Liver (tissue), 9 donors: ENCODE measurements around the gene OAS1. TPM values are rescaled to one million over a fixed set of nuclear protein-coding genes. Genes with fewer than 3 reads are reported as not detected.

ENCODE experiments used
- DNase-seq: peaks from one replicate; pipeline ENCODE4 v3.0.0-alpha.2; 2017; ENCODE audit warnings: low spot score
- H3K27ac ChIP-seq, 2 donors: one replicate each; pipeline ENCODE4 v1.7.0; 2013; ENCODE audit warnings: inconsistent platforms in 2 of 2, low read length in 2 of 2, control low read depth in 1 of 2, low read depth in 1 of 2, mild to moderate bottlenecking in 1 of 2
- H3K27me3 ChIP-seq, 4 donors: one replicate each; pipeline versions ENCODE4 v1.6.1 to v1.7.0; 2013; ENCODE audit warnings: low read length in 3 of 4, inconsistent platforms in 1 of 4, mild to moderate bottlenecking in 1 of 4, moderate library complexity in 1 of 4; ENCODE audit not compliant: control insufficient read depth in 4 of 4, insufficient read depth in 4 of 4
- H3K36me3 ChIP-seq, 4 donors: one replicate each; pipeline versions ENCODE4 v1.6.1 to v1.7.0; 2013; ENCODE audit warnings: low read length in 3 of 4, mild to moderate bottlenecking in 3 of 4, low read depth in 1 of 4, moderate library complexity in 1 of 4; ENCODE audit not compliant: control insufficient read depth in 4 of 4, insufficient read depth in 3 of 4
- H3K4me1 ChIP-seq, 4 donors: one replicate each; pipeline versions ENCODE4 v1.6.1 to v1.7.0; 2013; ENCODE audit warnings: low read length in 3 of 4, mild to moderate bottlenecking in 3 of 4, moderate library complexity in 1 of 4; ENCODE audit not compliant: control insufficient read depth in 4 of 4, insufficient read depth in 4 of 4
- H3K4me3 ChIP-seq, 3 donors: one replicate each; pipeline versions ENCODE4 v1.6.1 to v1.7.0; 2013; ENCODE audit warnings: low read length in 3 of 3, control low read depth in 1 of 3, low read depth in 1 of 3, mild to moderate bottlenecking in 1 of 3
- H3K9ac ChIP-seq, 2 donors: one replicate each; pipeline ENCODE4 v1.7.0; 2013; ENCODE audit warnings: low read length in 2 of 2, mild to moderate bottlenecking in 2 of 2, moderate library complexity in 2 of 2, control low read depth in 1 of 2, low read depth in 1 of 2
- H3K9me3 ChIP-seq, 4 donors: one replicate each; pipeline versions ENCODE4 v1.6.1 to v1.7.0; 2013; ENCODE audit warnings: low read length in 3 of 4; ENCODE audit not compliant: control insufficient read depth in 4 of 4
- EGR1 ChIP-seq, 2 donors: IDR thresholded peaks; 2 replicates each; pipeline ENCODE4 v1.6.1; 2016 to 2018; ENCODE audit warnings: antibody characterized with exemption in 2 of 2, low read depth in 2 of 2
- FOXA1 ChIP-seq: IDR thresholded peaks from 2 replicates; pipeline ENCODE4 v1.6.1; 2016; ENCODE audit warnings: antibody characterized with exemption
- FOXA2 ChIP-seq: IDR thresholded peaks from 2 replicates; pipeline ENCODE4 v1.6.1; 2016; ENCODE audit warnings: antibody characterized with exemption
- GABPA ChIP-seq, 2 donors: IDR thresholded peaks in 1 of 2; conservative IDR thresholded peaks in 1 of 2; 2 replicates each; pipeline ENCODE4 v1.6.1; 2016; ENCODE audit warnings: antibody characterized with exemption in 2 of 2, mild to moderate bottlenecking in 1 of 2, moderate library complexity in 1 of 2
- HNF4A ChIP-seq, 2 donors: conservative IDR thresholded peaks; 2 replicates each; pipeline ENCODE4 v1.6.1; 2016; ENCODE audit warnings: antibody characterized with exemption in 2 of 2, mild to moderate bottlenecking in 2 of 2
- JUND ChIP-seq, 2 donors: IDR thresholded peaks; 2 replicates each; pipeline ENCODE4 v1.6.1; 2016; ENCODE audit warnings: antibody characterized with exemption in 2 of 2
- RAD21 ChIP-seq, 2 donors: IDR thresholded peaks; 2 replicates each; pipeline ENCODE4 v1.6.1; 2016; ENCODE audit warnings: antibody characterized with exemption in 2 of 2, mild to moderate bottlenecking in 2 of 2
- RXRA ChIP-seq, 2 donors: IDR thresholded peaks; 2 replicates each; pipeline ENCODE4 v1.6.1; 2017 to 2018; ENCODE audit warnings: antibody characterized with exemption in 2 of 2, mild to moderate bottlenecking in 1 of 2
- SP1 ChIP-seq: IDR thresholded peaks from 2 replicates; pipeline ENCODE4 v1.6.1; 2018; ENCODE audit warnings: antibody characterized with exemption, mild to moderate bottlenecking
- TAF1 ChIP-seq: conservative IDR thresholded peaks from 2 replicates; pipeline ENCODE4 v1.6.1; 2016; ENCODE audit warnings: antibody characterized with exemption, mild to moderate bottlenecking
- YY1 ChIP-seq: IDR thresholded peaks from 2 replicates; pipeline ENCODE4 v1.6.1; 2016; ENCODE audit warnings: antibody characterized with exemption, mild to moderate bottlenecking
- WGBS: extraction: QIAGEN DNeasy Blood & Tissue Kit; methylation state at CpG from one replicate; pipeline ENCODE4 v1.1.7; 2013; 5-methylcytosine and 5-hydroxymethylcytosine counted together
- polyA plus RNA-seq, 2 donors: library from polyadenylated mRNA; stranded (reverse) in 1 of 2; unstranded in 1 of 2; fragments of 200-250 nt in 1 of 2; fragments of >200 nt in 1 of 2; fragmentation: Nextera tagmentation in 1 of 2; extraction: Ambion mirVana in 1 of 2; gene quantifications; one replicate each; pipeline versions ENCODE4 v1.2.1 to v1.2.3, GENCODE V29; 2013 to 2015
- total RNA-seq, 2 donors: library from RNA; depleted of rRNA; stranded (reverse); fragments of >200 nt; gene quantifications; one replicate each; pipeline ENCODE4 v1.2.3, GENCODE V29; 2014
- TF ChIP-seq, protein P1 (sequence below): IDR thresholded peaks from 2 replicates; pipeline ENCODE4 v1.6.1; 2016; ENCODE audit warnings: antibody characterized with exemption, mild to moderate bottlenecking
- TF ChIP-seq, protein P2 (sequence below): IDR thresholded peaks from 2 replicates; pipeline ENCODE4 v1.6.1; 2016; ENCODE audit warnings: antibody characterized with exemption
- TF ChIP-seq, protein P3 (sequence below): IDR thresholded peaks from 2 replicates; pipeline ENCODE4 v1.6.1; 2016; ENCODE audit warnings: antibody characterized with exemption
- TF ChIP-seq, protein P4 (sequence below): IDR thresholded peaks from 2 replicates; pipeline ENCODE4 v1.6.1; 2016; ENCODE audit warnings: antibody characterized with exemption
- donor health status: healthy.
- donor health status: healthy.
- donor health status: healthy.
- donor health status: healthy.
- donor health status: healthy.

The OAS1 gene
- total and polyA plus RNA-seq, 4 donors = 20.5 to 26.0 (median 23.4) TPM

DNA sequence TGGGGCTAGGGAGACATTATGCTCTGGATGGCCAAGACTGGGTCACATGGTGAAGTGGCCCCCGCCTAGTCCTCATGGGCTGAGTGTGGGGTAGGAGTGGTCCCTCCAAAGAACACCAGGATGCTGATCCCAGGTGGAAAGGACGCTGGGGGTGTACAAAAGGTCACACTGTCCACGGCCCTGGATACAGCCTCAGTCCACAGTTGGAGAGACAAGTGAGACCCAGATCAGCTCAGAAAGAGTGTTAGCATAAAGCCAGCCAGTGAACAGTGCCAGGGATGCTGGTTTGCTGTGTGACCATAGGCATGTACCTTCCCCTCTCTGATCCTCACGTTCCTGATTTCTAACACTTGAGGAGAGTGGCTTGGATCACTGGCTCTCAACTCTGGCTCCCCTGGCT is 58.2 kb downstream of the OAS1 start:
- peaks cover 6 to 48% (median 21%) of the 10 kb centered on the region in 4 donors for H3K36me3 ChIP-seq
- DNase-seq = no peak
- TF ChIP-seq JUND (IDR thresholded peaks at IDR 0.05) = no peak
- TF ChIP-seq, protein P1, sequence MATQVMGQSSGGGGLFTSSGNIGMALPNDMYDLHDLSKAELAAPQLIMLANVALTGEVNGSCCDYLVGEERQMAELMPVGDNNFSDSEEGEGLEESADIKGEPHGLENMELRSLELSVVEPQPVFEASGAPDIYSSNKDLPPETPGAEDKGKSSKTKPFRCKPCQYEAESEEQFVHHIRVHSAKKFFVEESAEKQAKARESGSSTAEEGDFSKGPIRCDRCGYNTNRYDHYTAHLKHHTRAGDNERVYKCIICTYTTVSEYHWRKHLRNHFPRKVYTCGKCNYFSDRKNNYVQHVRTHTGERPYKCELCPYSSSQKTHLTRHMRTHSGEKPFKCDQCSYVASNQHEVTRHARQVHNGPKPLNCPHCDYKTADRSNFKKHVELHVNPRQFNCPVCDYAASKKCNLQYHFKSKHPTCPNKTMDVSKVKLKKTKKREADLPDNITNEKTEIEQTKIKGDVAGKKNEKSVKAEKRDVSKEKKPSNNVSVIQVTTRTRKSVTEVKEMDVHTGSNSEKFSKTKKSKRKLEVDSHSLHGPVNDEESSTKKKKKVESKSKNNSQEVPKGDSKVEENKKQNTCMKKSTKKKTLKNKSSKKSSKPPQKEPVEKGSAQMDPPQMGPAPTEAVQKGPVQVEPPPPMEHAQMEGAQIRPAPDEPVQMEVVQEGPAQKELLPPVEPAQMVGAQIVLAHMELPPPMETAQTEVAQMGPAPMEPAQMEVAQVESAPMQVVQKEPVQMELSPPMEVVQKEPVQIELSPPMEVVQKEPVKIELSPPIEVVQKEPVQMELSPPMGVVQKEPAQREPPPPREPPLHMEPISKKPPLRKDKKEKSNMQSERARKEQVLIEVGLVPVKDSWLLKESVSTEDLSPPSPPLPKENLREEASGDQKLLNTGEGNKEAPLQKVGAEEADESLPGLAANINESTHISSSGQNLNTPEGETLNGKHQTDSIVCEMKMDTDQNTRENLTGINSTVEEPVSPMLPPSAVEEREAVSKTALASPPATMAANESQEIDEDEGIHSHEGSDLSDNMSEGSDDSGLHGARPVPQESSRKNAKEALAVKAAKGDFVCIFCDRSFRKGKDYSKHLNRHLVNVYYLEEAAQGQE = no peak
- no peak for TF ChIP-seq TAF1
- TF ChIP-seq, protein P2, sequence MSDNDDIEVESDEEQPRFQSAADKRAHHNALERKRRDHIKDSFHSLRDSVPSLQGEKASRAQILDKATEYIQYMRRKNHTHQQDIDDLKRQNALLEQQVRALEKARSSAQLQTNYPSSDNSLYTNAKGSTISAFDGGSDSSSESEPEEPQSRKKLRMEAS = no peak
- no peak for TF ChIP-seq FOXA1
- TF ChIP-seq, protein P3, sequence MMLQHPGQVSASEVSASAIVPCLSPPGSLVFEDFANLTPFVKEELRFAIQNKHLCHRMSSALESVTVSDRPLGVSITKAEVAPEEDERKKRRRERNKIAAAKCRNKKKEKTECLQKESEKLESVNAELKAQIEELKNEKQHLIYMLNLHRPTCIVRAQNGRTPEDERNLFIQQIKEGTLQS = no peak
- TF ChIP-seq RAD21 (IDR thresholded peaks at IDR 0.05) = no peak
- no peak for TF ChIP-seq SP1
- no peak for TF ChIP-seq GABPA (IDR thresholded peaks at IDR 0.05 in 1 of 2, conservative IDR thresholded peaks at IDR 0.05 in 1 of 2)
- no peak for TF ChIP-seq HNF4A (conservative IDR thresholded peaks at IDR 0.05)
- no peak for TF ChIP-seq YY1
- TF ChIP-seq, protein P4, sequence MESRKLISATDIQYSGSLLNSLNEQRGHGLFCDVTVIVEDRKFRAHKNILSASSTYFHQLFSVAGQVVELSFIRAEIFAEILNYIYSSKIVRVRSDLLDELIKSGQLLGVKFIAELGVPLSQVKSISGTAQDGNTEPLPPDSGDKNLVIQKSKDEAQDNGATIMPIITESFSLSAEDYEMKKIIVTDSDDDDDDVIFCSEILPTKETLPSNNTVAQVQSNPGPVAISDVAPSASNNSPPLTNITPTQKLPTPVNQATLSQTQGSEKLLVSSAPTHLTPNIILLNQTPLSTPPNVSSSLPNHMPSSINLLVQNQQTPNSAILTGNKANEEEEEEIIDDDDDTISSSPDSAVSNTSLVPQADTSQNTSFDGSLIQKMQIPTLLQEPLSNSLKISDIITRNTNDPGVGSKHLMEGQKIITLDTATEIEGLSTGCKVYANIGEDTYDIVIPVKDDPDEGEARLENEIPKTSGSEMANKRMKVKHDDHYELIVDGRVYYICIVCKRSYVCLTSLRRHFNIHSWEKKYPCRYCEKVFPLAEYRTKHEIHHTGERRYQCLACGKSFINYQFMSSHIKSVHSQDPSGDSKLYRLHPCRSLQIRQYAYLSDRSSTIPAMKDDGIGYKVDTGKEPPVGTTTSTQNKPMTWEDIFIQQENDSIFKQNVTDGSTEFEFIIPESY = no peak
- TF ChIP-seq EGR1 (IDR thresholded peaks at IDR 0.05; ENCODE audit: low read depth in 2 of 2) = no peak
- no peaks in the 10 kb centered on the region for H3K4me1 ChIP-seq
- WGBS = 96% methylated on average over 4 of the region's 4 CpGs
- H3K27ac ChIP-seq = no peak overlapping the region
- H3K27me3 ChIP-seq = no peaks in the 10 kb centered on the region
- no peak overlapping the region for H3K4me3 ChIP-seq
- H3K9me3 ChIP-seq = no peaks in the 10 kb centered on the region
- no peak overlapping the region for H3K9ac ChIP-seq

DNA sequence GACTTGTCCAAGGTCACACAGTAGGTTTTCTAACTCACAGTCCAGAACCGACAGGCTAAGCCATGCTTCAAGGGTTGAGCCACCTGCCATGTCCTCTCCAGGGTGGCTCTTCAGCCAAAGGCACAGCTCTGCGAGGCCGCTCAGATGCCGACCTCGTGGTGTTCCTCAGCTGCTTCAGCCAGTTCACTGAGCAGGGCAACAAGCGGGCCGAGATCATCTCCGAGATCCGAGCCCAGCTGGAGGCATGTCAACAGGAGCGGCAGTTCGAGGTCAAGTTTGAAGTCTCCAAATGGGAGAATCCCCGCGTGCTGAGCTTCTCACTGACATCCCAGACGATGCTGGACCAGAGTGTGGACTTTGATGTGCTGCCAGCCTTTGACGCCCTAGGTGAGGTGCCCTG is 58.9 kb downstream of the OAS1 start:
- DNase-seq = no peak
- Histone ChIP-seq H3K36me3 (peaks cover 6 to 49% (median 21%) of the 10 kb centered on the region in 4 donors), H3K4me1 (no peaks in the 10 kb centered on the region), H3K9ac (no peak overlapping the region), H3K27me3 (no peaks in the 10 kb centered on the region), H3K4me3 (no peak overlapping the region), H3K9me3 (no peaks in the 10 kb centered on the region), H3K27ac (no peak overlapping the region)
- WGBS = 95% methylated on average over 15 of the region's 15 CpGs
- TF ChIP-seq RXRA (IDR thresholded peaks at IDR 0.05) (no peak), FOXA2 (no peak), JUND (IDR thresholded peaks at IDR 0.05) (no peak)
